ENCODE data around the gene ANKRD29. TPM values are rescaled to one million over a fixed set of nuclear protein-coding genes. Genes with fewer than 3 reads are reported as not detected.

Gene ANKRD29
- total RNA-seq, 1 donor from 2014 or later: not detected

GRCh38 chr18:23683671-23684070, 21.0 kb upstream of the ANKRD29 start:
- no peaks in the 10 kb centered on the region for H3K36me3 Mint-ChIP-seq (ENCODE audit: unreplicated experiment)
- no peak for TF ChIP-seq CTCF (IDR thresholded peaks at IDR 0.05; ENCODE audit: partially characterized antibody, unreplicated experiment)
- no peaks in the 10 kb centered on the region for H3K4me1 Mint-ChIP-seq (ENCODE audit: low read depth, unreplicated experiment)
- H3K4me3 Mint-ChIP-seq (ENCODE audit: unreplicated experiment): no peak overlapping the region
- DNase-seq: no peak
- peaks cover 4% of the 10 kb centered on the region for H3K27me3 Mint-ChIP-seq (ENCODE audit: unreplicated experiment)
- H3K9me3 Mint-ChIP-seq (ENCODE audit: unreplicated experiment): peaks cover 4% of the 10 kb centered on the region
- H3K27ac Mint-ChIP-seq (ENCODE audit: unreplicated experiment): no peak overlapping the region

GRCh38 chr18:23683155-23683554, 20.4 kb upstream of the ANKRD29 start:
- TF ChIP-seq CTCF (IDR thresholded peaks at IDR 0.05; ENCODE audit: partially characterized antibody, unreplicated experiment): no peak
- H3K27me3 Mint-ChIP-seq (ENCODE audit: unreplicated experiment): peaks cover 2% of the 10 kb centered on the region
- H3K4me3 Mint-ChIP-seq (ENCODE audit: unreplicated experiment): no peak overlapping the region
- H3K4me1 Mint-ChIP-seq (ENCODE audit: low read depth, unreplicated experiment): no peaks in the 10 kb centered on the region
- DNase-seq: no peak
- no peaks in the 10 kb centered on the region for H3K36me3 Mint-ChIP-seq (ENCODE audit: unreplicated experiment)
- peaks cover 4% of the 10 kb centered on the region for H3K9me3 Mint-ChIP-seq (ENCODE audit: unreplicated experiment)
- no peak overlapping the region for H3K27ac Mint-ChIP-seq (ENCODE audit: unreplicated experiment)

- H3K27ac Mint-ChIP-seq (ENCODE audit: unreplicated experiment): no peak overlapping the region
- no peaks in the 10 kb centered on the region for H3K36me3 Mint-ChIP-seq (ENCODE audit: unreplicated experiment)
- H3K27me3 Mint-ChIP-seq (ENCODE audit: unreplicated experiment): no peaks in the 10 kb centered on the region
- no peak for DNase-seq
- peaks cover 4% of the 10 kb centered on the region for H3K9me3 Mint-ChIP-seq (ENCODE audit: unreplicated experiment)
- no peaks in the 10 kb centered on the region for H3K4me1 Mint-ChIP-seq (ENCODE audit: low read depth, unreplicated experiment)
- no peak overlapping the region for H3K4me3 Mint-ChIP-seq (ENCODE audit: unreplicated experiment)
- TF ChIP-seq CTCF (IDR thresholded peaks at IDR 0.05; ENCODE audit: partially characterized antibody, unreplicated experiment): no peak
Measured at GRCh38 chr18:23682472-23682871, 19.8 kb upstream of the ANKRD29 start.

GRCh38 chr18:23682045-23682444, 19.3 kb upstream of the ANKRD29 start:
- no peak overlapping the region for H3K4me3 Mint-ChIP-seq (ENCODE audit: unreplicated experiment)
- no peak for TF ChIP-seq CTCF (IDR thresholded peaks at IDR 0.05; ENCODE audit: partially characterized antibody, unreplicated experiment)
- H3K27ac Mint-ChIP-seq (ENCODE audit: unreplicated experiment): no peak overlapping the region
- H3K9me3 Mint-ChIP-seq (ENCODE audit: unreplicated experiment): peaks cover 3% of the 10 kb centered on the region
- no peak for DNase-seq
- H3K36me3 Mint-ChIP-seq (ENCODE audit: unreplicated experiment): no peaks in the 10 kb centered on the region
- no peaks in the 10 kb centered on the region for H3K27me3 Mint-ChIP-seq (ENCODE audit: unreplicated experiment)
- no peaks in the 10 kb centered on the region for H3K4me1 Mint-ChIP-seq (ENCODE audit: low read depth, unreplicated experiment)

- H3K4me1 Mint-ChIP-seq (ENCODE audit: low read depth, unreplicated experiment): no peaks in the 10 kb centered on the region
Measured at GRCh38 chr18:23675896-23676295, 13.2 kb upstream of the ANKRD29 start.

More at GRCh38 chr18:23675896-23676295, 13.2 kb upstream of the ANKRD29 start:
- no peak for TF ChIP-seq CTCF (IDR thresholded peaks at IDR 0.05; ENCODE audit: partially characterized antibody, unreplicated experiment)
- peaks cover 1% of the 10 kb centered on the region for H3K9me3 Mint-ChIP-seq (ENCODE audit: unreplicated experiment)
- H3K4me3 Mint-ChIP-seq (ENCODE audit: unreplicated experiment): no peak overlapping the region
- H3K27ac Mint-ChIP-seq (ENCODE audit: unreplicated experiment): no peak overlapping the region
- H3K27me3 Mint-ChIP-seq (ENCODE audit: unreplicated experiment): peaks cover 2% of the 10 kb centered on the region
- no peaks in the 10 kb centered on the region for H3K36me3 Mint-ChIP-seq (ENCODE audit: unreplicated experiment)
- DNase-seq: no peak
